HL-60 (cell line): ENCODE data around the gene PTF1A.

ENCODE experiments used
- DNase-seq, 2 experiments: peaks; one replicate each; pipeline ENCODE4 v3.0.0-alpha.2; 2010 to 2020; ENCODE audit warnings: low read depth in 1 of 2, low spot score in 1 of 2
- H3K27ac ChIP-seq: fragments of 250-450 bp; sonication (Bioruptor Pico); replicated peaks from 2 replicates; pipeline ENCODE4 v1.5.1; 2020; ENCODE audit warnings: mild to moderate bottlenecking, moderate library complexity
- H3K27me3 ChIP-seq: fragments of 250-450 bp; sonication (Bioruptor Pico); 2 replicates; pipeline ENCODE4 v1.5.1; 2021; ENCODE audit warnings: mild to moderate bottlenecking, moderate library complexity; ENCODE audit not compliant: insufficient read depth, poor library complexity, severe bottlenecking
- H3K4me3 ChIP-seq: replicated peaks from 2 replicates; pipeline ENCODE4 v1.5.1; 2011; ENCODE audit warnings: mild to moderate bottlenecking, control low read depth, low read length; ENCODE audit not compliant: insufficient read depth
- CTCF ChIP-seq: IDR thresholded peaks from one replicate; pipeline ENCODE4 v1.5.1; 2011; ENCODE audit warnings: low read length, control low read depth, inconsistent platforms; ENCODE audit not compliant: insufficient read depth
- GABPA ChIP-seq: IDR thresholded peaks from 2 replicates; pipeline ENCODE4 v1.6.1; 2012; ENCODE audit warnings: low read depth
- POLR2AphosphoS5 ChIP-seq: IDR thresholded peaks from 2 replicates; pipeline ENCODE4 v1.6.1; 2012; ENCODE audit warnings: low read depth
- REST ChIP-seq: IDR thresholded peaks from 2 replicates; pipeline ENCODE4 v1.6.1; 2012; ENCODE audit warnings: low read depth; ENCODE audit not compliant: insufficient replicate concordance
- SPI1 ChIP-seq: IDR thresholded peaks from 2 replicates; pipeline ENCODE4 v1.6.1; 2012; ENCODE audit warnings: low read depth, mild to moderate bottlenecking, borderline replicate concordance

Gene PTF1A

DNA sequence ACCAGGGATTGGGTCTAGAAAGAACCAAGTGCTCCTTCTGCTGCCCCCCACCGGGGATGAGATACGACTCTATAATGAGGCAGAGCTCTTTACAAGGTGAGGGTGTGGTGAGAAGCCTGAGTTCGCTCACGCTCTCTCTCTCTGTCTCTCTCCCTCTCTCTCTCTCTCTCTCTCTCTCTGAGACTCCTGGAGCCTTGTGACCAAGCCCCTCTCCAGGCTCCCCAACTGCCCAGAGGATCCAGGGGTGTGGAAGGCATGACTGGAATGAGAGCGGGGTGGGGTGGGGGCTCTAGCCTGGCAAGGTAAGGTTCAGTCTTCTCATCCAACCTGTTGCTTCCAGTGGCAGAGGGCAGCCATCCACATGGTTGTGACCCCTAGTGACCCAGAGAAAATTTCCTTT is 3.1 kb upstream of the PTF1A start:
- H3K4me3 ChIP-seq: no peak overlapping the region
- H3K27ac ChIP-seq: no peak overlapping the region
- peaks cover 3% of the 10 kb centered on the region for H3K27me3 ChIP-seq
- DNase-seq: no peak
- no peak for TF ChIP-seq POLR2AphosphoS5
- no peak for TF ChIP-seq REST
- TF ChIP-seq SPI1: no peak

DNA sequence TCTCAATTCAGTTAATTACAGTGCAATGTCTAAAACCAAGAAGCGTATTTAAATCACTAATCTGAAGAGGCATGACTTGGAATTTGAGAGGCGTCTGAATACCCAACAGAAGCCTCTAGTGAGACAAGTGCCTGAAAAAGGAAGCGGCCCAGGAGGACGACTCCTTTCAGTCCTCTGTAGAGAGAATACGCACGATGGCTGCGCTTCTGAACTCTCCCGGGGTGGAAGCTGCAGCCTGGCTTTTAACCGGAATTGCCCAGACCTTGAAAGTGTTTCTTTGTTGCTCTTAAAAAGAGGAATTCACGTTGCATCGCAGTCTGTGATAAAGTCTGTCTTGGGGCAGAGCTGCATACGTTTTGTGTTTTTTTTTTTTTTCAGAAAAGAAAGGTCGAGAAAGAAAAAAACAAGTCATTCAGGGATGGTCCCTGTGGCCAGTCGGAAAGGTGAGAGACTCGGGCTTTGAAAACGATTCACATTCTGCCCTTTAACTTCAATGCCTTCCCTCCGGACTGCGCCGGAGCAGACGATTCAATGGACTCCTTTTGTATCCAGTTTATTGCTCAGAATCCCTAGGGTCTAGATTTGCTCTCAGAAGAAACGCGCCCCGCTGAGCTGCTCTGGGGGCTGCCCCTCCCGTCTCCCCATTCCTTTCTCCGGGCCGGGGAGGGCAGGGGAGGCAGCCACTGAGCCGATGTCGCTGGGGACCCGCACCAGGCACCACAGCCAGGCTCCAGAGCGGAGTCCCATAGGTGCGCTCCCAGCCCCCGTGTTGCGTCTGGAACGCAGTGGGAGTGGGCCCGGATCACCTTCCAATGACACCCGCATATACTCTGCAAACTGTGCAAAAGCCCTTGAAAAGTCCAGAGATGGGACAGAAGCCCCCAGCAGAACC is 994 bp upstream of the PTF1A start:
- Histone ChIP-seq H3K27ac (no peak overlapping the region), H3K27me3 (peaks cover 3% of the 10 kb centered on the region), H3K4me3 (no peak overlapping the region)
- TF ChIP-seq CTCF: no peak
- no peak for TF ChIP-seq REST
- TF ChIP-seq SPI1: no peak
- TF ChIP-seq POLR2AphosphoS5: no peak
- DNase-seq: no peak

- Histone ChIP-seq H3K4me3 (no peak overlapping the region), H3K27ac (no peak overlapping the region), H3K27me3 (peaks cover 3% of the 10 kb centered on the region)
- no peak for DNase-seq
- TF ChIP-seq CTCF (no peak), POLR2AphosphoS5 (no peak), SPI1 (no peak), GABPA (no peak), REST (no peak)
Observed at GRCh38 chr10:23192712-23193434, 761 bp downstream of the PTF1A start.
